KMS-11 (cell line): Measurements from ENCODE around the gene SIX2.

Experiments used
- H2AFZ ChIP-seq: fragments of 200-600 bp; sonication (generic); 2 replicates; pipeline ENCODE4 v1.6.1; 2016; ENCODE audit warnings: antibody characterized with exemption, mixed run types, low read depth
- H3K27ac ChIP-seq: fragments of 200-600 bp; sonication (generic); 2 replicates; pipeline ENCODE4 v1.6.1; 2016; ENCODE audit warnings: mild to moderate bottlenecking, mixed run types
- H3K27me3 ChIP-seq: fragments of 200-600 bp; sonication (generic); 2 replicates; pipeline ENCODE4 v1.6.1; 2017; ENCODE audit warnings: mild to moderate bottlenecking, low read depth, mixed run types, moderate library complexity; ENCODE audit not compliant: insufficient read depth
- H3K36me3 ChIP-seq: fragments of 200-600 bp; sonication (generic); 2 replicates; pipeline ENCODE4 v1.6.1; 2017; ENCODE audit warnings: mild to moderate bottlenecking, mixed run types; ENCODE audit not compliant: insufficient read depth
- H3K4me1 ChIP-seq: fragments of 200-600 bp; sonication (generic); 2 replicates; pipeline ENCODE4 v1.6.1; 2016; ENCODE audit warnings: mild to moderate bottlenecking, low read depth, mixed run types; ENCODE audit not compliant: poor library complexity, severe bottlenecking
- H3K4me2 ChIP-seq: fragments of 200-600 bp; sonication (generic); 2 replicates; pipeline ENCODE4 v1.7.0; 2016; ENCODE audit warnings: mild to moderate bottlenecking, mixed run types
- H3K4me3 ChIP-seq: fragments of 200-600 bp; sonication (generic); IDR thresholded peaks from 2 replicates; pipeline ENCODE4 v1.6.1; 2017; ENCODE audit warnings: low read depth, low read length, mixed read lengths; ENCODE audit not compliant: insufficient read depth
- H3K79me2 ChIP-seq: fragments of 200-600 bp; sonication (generic); 2 replicates; pipeline ENCODE4 v1.6.1; 2016; ENCODE audit warnings: low read depth, mixed run types; ENCODE audit not compliant: insufficient read depth
- H3K9ac ChIP-seq: fragments of 200-600 bp; sonication (generic); 2 replicates; pipeline ENCODE4 v1.6.1; 2016; ENCODE audit warnings: mild to moderate bottlenecking, mixed run types
- H4K20me1 ChIP-seq: fragments of 200-600 bp; sonication (generic); 2 replicates; pipeline ENCODE4 v1.6.1; 2016; ENCODE audit warnings: mild to moderate bottlenecking, mixed run types; ENCODE audit not compliant: insufficient read depth
- TF ChIP-seq, protein P1 (sequence below): fragments of 200-600 bp; sonication (generic); conservative IDR thresholded peaks from 2 replicates; pipeline ENCODE4 v1.6.1; 2017; ENCODE audit warnings: low read depth, mild to moderate bottlenecking, antibody characterized with exemption, low read length, moderate library complexity, mixed read lengths

The SIX2 gene

GRCh38 chr2:45028276-45028675 is 19.0 kb upstream of the SIX2 start:
- H3K36me3 ChIP-seq: no peaks in the 10 kb centered on the region
- H3K4me1 ChIP-seq: no peaks in the 10 kb centered on the region
- no peaks in the 10 kb centered on the region for H3K79me2 ChIP-seq
- no peak overlapping the region for H3K4me3 ChIP-seq
- H3K4me2 ChIP-seq: no peak overlapping the region
- TF ChIP-seq, protein P1, sequence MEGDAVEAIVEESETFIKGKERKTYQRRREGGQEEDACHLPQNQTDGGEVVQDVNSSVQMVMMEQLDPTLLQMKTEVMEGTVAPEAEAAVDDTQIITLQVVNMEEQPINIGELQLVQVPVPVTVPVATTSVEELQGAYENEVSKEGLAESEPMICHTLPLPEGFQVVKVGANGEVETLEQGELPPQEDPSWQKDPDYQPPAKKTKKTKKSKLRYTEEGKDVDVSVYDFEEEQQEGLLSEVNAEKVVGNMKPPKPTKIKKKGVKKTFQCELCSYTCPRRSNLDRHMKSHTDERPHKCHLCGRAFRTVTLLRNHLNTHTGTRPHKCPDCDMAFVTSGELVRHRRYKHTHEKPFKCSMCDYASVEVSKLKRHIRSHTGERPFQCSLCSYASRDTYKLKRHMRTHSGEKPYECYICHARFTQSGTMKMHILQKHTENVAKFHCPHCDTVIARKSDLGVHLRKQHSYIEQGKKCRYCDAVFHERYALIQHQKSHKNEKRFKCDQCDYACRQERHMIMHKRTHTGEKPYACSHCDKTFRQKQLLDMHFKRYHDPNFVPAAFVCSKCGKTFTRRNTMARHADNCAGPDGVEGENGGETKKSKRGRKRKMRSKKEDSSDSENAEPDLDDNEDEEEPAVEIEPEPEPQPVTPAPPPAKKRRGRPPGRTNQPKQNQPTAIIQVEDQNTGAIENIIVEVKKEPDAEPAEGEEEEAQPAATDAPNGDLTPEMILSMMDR: no peak
- no peak overlapping the region for H3K27ac ChIP-seq
- H3K27me3 ChIP-seq: no peaks in the 10 kb centered on the region
- H3K9ac ChIP-seq: no peak overlapping the region
- H4K20me1 ChIP-seq: no peaks in the 10 kb centered on the region
- H2AFZ ChIP-seq: no peak overlapping the region

DNA sequence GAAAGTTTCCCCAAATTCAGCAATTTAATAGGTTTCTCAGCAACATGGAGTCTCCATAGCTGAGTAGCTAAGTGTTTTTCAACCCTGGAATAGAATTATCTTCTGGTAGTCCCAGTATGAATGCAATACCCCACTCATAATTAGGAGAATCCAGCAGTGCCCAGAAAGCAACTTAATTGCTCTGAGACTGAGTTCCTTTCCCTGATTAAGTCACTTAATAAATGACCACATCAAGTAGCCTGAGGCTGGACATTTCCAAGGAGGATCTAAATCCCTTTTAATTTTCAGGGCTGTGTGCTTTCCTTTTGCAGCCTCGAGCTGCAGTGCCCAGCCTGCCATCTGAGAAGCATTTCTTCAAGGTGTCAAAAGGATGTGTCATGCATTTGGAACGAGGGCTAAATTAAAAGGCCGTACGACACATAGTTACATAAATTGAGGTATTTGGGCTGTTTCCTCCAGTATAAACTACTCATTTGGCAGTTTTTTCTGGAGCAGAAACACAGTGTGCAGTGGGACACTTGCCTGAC is 17.7 kb upstream of the SIX2 start:
- H3K9ac ChIP-seq: no peak overlapping the region
- no peak overlapping the region for H3K4me2 ChIP-seq
- no peaks in the 10 kb centered on the region for H3K79me2 ChIP-seq
- no peaks in the 10 kb centered on the region for H3K4me1 ChIP-seq
- H3K4me3 ChIP-seq: no peak overlapping the region
- TF ChIP-seq, protein P1: no peak
- H3K27me3 ChIP-seq: no peaks in the 10 kb centered on the region
- H3K36me3 ChIP-seq: no peaks in the 10 kb centered on the region
- no peak overlapping the region for H2AFZ ChIP-seq
- H3K27ac ChIP-seq: no peak overlapping the region
- H4K20me1 ChIP-seq: no peaks in the 10 kb centered on the region

GRCh38 chr2:45024600-45025291 is 15.5 kb upstream of the SIX2 start:
- Histone ChIP-seq H3K4me3 (no peak overlapping the region), H3K9ac (no peak overlapping the region), H3K79me2 (no peaks in the 10 kb centered on the region), H2AFZ (no peak overlapping the region; the same call in 1 of the 2 replicates), H3K27ac (no peak overlapping the region), H3K27me3 (no peaks in the 10 kb centered on the region), H4K20me1 (no peaks in the 10 kb centered on the region), H3K36me3 (no peaks in the 10 kb centered on the region), H3K4me1 (peaks cover 7% of the 10 kb centered on the region), H3K4me2 (no peak overlapping the region)
- TF ChIP-seq, protein P1: no peak

DNA sequence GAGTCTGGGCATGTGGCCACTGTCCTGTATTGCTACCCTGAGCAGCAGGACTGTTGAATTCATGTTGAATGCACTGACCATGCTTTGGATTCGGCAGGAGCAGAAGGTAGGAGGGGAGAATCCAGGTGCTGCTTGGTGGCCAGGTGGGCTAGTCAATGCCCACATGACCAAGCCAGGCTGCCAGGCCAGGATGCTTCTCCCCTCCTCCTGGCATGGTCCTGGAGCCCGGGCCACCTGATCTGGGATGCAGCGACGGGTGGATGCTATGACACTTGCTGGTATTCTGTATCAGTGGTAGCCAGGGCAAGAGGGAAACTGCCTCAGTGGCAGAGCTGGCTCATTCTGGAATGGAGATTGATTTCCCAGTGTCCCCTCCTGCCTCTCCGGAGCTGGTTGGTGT is 14.8 kb upstream of the SIX2 start:
- no peaks in the 10 kb centered on the region for H4K20me1 ChIP-seq
- no peak overlapping the region for H3K27ac ChIP-seq
- TF ChIP-seq, protein P1: no peak

More for the DNA sequence above, 14.8 kb upstream of the SIX2 start:
- Histone ChIP-seq H3K79me2 (no peaks in the 10 kb centered on the region), H2AFZ (no peak overlapping the region), H3K4me2 (no peak overlapping the region), H3K27me3 (no peaks in the 10 kb centered on the region), H3K9ac (no peak overlapping the region), H3K4me1 (peaks cover 7% of the 10 kb centered on the region), H3K4me3 (no peak overlapping the region), H3K36me3 (no peaks in the 10 kb centered on the region)
